ENCODE results near the gene SLC37A4.
"Not testable (repeated sequence)": the region's sequence is repeated elsewhere in the genome, so short reads cannot be mapped to it uniquely, and the experiment has no call there.

The SLC37A4 gene

GRCh38 chr11:119016216-119017009 is 14.3 kb downstream of the SLC37A4 start:
- no peak for DNase-seq

GRCh38 chr11:119015054-119015611 is 15.5 kb downstream of the SLC37A4 start:
- DNase-seq = no peak

- no peak for DNase-seq
These were observed 16.3 kb downstream of the SLC37A4 start for GRCh38 chr11:119014209-119014924.

GRCh38 chr11:119012629-119013170 is 18.0 kb downstream of the SLC37A4 start:
- no peak for DNase-seq

GRCh38 chr11:119011476-119012053 is 19.1 kb downstream of the SLC37A4 start:
- no peak for DNase-seq

- no peak for DNase-seq
These were observed 24.0 kb downstream of the SLC37A4 start for GRCh38 chr11:119006656-119007055.

GRCh38 chr11:119000906-119001305 is 29.8 kb downstream of the SLC37A4 start:
- DNase-seq = no peak

GRCh38 chr11:118998822-118999221 is 31.9 kb downstream of the SLC37A4 start:
- no peak for DNase-seq

- peak in 1 of 2 experiments; percentile 22 for DNase-seq
These were observed 32.3 kb downstream of the SLC37A4 start for GRCh38 chr11:118998388-118998717.

- peak; percentile 88 to 93 for DNase-seq
These were observed 32.9 kb downstream of the SLC37A4 start, which contains the start of gene CENATAC for GRCh38 chr11:118997627-118998387. Gene CENATAC, plus strand, starts transcription at chr11:118998138. Its CDS starts 60 bp downstream, at chr11:118998198.

GRCh38 chr11:118996926-118997626 is 33.6 kb downstream of the SLC37A4 start:
- DNase-seq = peak in 1 of 2 experiments; percentile 34

GRCh38 chr11:118991486-118992038 is 39.1 kb downstream of the SLC37A4 start:
- DNase-seq = not testable (repeated sequence)

- DNase-seq = peak in 1 of 2 experiments; percentile 20
These were observed 42.4 kb downstream of the SLC37A4 start for GRCh38 chr11:118988280-118988679.

GRCh38 chr11:118984825-118985224 is 45.9 kb downstream of the SLC37A4 start:
- DNase-seq = no peak

- not testable (repeated sequence) for DNase-seq
These were observed 46.3 kb downstream of the SLC37A4 start for GRCh38 chr11:118984337-118984736.

- DNase-seq = no peak
These were observed 50.3 kb downstream of the SLC37A4 start for GRCh38 chr11:118980191-118980881.

- no peak for DNase-seq
These were observed 51.2 kb downstream of the SLC37A4 start for GRCh38 chr11:118979434-118979833.

GRCh38 chr11:118975771-118976709 is 54.6 kb downstream of the SLC37A4 start:
- DNase-seq = no peak

Measured in NCI-H2081 (cell line).